ENCODE results near the gene DOP1B. TPM values are rescaled to one million over a fixed set of nuclear protein-coding genes. Genes with fewer than 3 reads are reported as not detected.

The DOP1B gene
- total RNA-seq, result 4.5 TPM

GRCh38 chr21:36156815-36157670, at the start of gene DOP1B:
DOP1B (plus strand) TSS chr21:36156824; CDS start chr21:36164734, 7,910 bp downstream.
- H3K4me1 ChIP-seq, result peaks cover 7 to 8% of the 10 kb centered on the region in 2 donors
- intact Hi-C loops (cut with DNase I), result loop anchor here (1.0 to 10.0 kb wide), 6 partner anchors 22 to 915 kb away; partner anchors contain the start of genes CBR3, MORC3, PIGP and SETD4
- no peaks in the 10 kb centered on the region for H3K36me3 ChIP-seq
- peak within 1 kb of the TSS; percentile 86 to 95 for H3K4me3 ChIP-seq
- no peak for DNase-seq (ENCODE audit: low spot score in 2 of 2)
- H3K9me3 ChIP-seq, result no peaks in the 10 kb centered on the region
- TF ChIP-seq, protein P1, sequence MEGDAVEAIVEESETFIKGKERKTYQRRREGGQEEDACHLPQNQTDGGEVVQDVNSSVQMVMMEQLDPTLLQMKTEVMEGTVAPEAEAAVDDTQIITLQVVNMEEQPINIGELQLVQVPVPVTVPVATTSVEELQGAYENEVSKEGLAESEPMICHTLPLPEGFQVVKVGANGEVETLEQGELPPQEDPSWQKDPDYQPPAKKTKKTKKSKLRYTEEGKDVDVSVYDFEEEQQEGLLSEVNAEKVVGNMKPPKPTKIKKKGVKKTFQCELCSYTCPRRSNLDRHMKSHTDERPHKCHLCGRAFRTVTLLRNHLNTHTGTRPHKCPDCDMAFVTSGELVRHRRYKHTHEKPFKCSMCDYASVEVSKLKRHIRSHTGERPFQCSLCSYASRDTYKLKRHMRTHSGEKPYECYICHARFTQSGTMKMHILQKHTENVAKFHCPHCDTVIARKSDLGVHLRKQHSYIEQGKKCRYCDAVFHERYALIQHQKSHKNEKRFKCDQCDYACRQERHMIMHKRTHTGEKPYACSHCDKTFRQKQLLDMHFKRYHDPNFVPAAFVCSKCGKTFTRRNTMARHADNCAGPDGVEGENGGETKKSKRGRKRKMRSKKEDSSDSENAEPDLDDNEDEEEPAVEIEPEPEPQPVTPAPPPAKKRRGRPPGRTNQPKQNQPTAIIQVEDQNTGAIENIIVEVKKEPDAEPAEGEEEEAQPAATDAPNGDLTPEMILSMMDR (IDR thresholded peaks at IDR 0.05), result no peak
- H3K27ac ChIP-seq, result peak within 1 kb of the TSS; percentile 69 to 75
- no peaks in the 10 kb centered on the region for H3K27me3 ChIP-seq

GRCh38 chr21:36109868-36110267, 46.8 kb upstream of the DOP1B start:
- no peaks in the 10 kb centered on the region for H3K36me3 ChIP-seq
- no peak overlapping the region for H3K4me3 ChIP-seq
- no peaks in the 10 kb centered on the region for H3K4me1 ChIP-seq
- H3K9me3 ChIP-seq, result no peaks in the 10 kb centered on the region
- no peak overlapping the region for H3K27ac ChIP-seq
- TF ChIP-seq, protein P1 (IDR thresholded peaks at IDR 0.05), result no peak
- H3K27me3 ChIP-seq, result no peaks in the 10 kb centered on the region
- intact Hi-C loops (cut with DNase I), result no loop called here
- no peak for DNase-seq (ENCODE audit: low spot score in 2 of 2)

GRCh38 chr21:36111238-36111637, 45.4 kb upstream of the DOP1B start:
- Histone ChIP-seq H3K4me1 (no peaks in the 10 kb centered on the region), H3K27ac (no peak overlapping the region), H3K4me3 (no peak overlapping the region), H3K27me3 (no peaks in the 10 kb centered on the region), H3K36me3 (no peaks in the 10 kb centered on the region), H3K9me3 (no peaks in the 10 kb centered on the region)
- intact Hi-C loops (cut with DNase I), result no loop called here
- DNase-seq (ENCODE audit: low spot score in 2 of 2), result no peak
- TF ChIP-seq, protein P1 (IDR thresholded peaks at IDR 0.05), result no peak

GRCh38 chr21:36113647-36114428, 42.8 kb upstream of the DOP1B start:
- Histone ChIP-seq H3K4me1 (no peaks in the 10 kb centered on the region), H3K27me3 (no peaks in the 10 kb centered on the region), H3K27ac (no peak overlapping the region), H3K36me3 (no peaks in the 10 kb centered on the region), H3K9me3 (no peaks in the 10 kb centered on the region), H3K4me3 (no peak overlapping the region)
- intact Hi-C loops (cut with DNase I), result loop anchor here (2.0 kb wide), 1 partner anchor 53 kb away; the partner anchor contains the start of gene SETD4
- TF ChIP-seq, protein P1 (IDR thresholded peaks at IDR 0.05), result no peak
- no peak for DNase-seq (ENCODE audit: low spot score in 2 of 2)

DNA sequence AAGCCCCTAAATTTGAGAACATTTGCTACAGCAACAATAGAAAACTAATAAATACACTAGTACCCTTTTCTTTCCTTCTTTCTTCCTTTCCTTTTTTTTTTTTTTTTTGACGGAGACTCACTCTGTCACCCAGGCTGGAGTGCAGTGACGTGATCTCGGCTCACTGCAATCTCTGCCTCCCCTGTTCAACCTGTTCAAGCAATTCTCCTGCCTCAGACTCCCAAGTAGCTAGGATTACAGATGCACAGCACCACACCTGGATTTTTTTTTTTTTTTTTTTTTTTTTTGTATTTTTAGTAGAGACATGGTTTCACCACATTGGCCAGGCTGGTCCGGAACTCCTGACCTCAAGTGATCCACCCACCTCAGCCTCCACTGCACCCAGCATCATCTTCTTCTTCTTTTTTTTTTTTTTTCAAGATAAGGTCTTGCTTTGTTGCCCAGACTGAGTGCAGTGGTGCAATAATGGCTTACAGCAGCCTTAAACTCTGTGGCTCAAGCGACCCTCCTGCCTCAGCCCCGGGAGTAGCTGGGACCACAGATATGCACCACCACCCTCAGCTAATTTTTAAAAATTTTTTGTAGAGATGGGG, 41.4 kb upstream of the DOP1B start:
- Histone ChIP-seq H3K4me1 (no peaks in the 10 kb centered on the region), H3K27ac (no peak overlapping the region), H3K27me3 (no peaks in the 10 kb centered on the region), H3K36me3 (no peaks in the 10 kb centered on the region), H3K4me3 (no peak overlapping the region), H3K9me3 (no peaks in the 10 kb centered on the region)
- TF ChIP-seq, protein P1 (IDR thresholded peaks at IDR 0.05), result no peak
- no peak for DNase-seq (ENCODE audit: low spot score in 2 of 2)
- intact Hi-C loops (cut with DNase I), result no loop called here
